Suprapubic skin (tissue), 4 donors: ENCODE measurements around the gene CPA2. TPM values are rescaled to one million over a fixed set of nuclear protein-coding genes. Genes with fewer than 3 reads are reported as not detected.

Experiments
- DNase-seq, 2 donors: peaks; one replicate each; pipeline ENCODE4 v3.0.0-alpha.2; 2019; ENCODE audit warnings: low spot score in 2 of 2
- H3K27ac ChIP-seq: fragments of 200-600 bp; sonication (generic); one replicate; pipeline ENCODE4 v1.5.1; 2019
- H3K27me3 ChIP-seq: fragments of 200-600 bp; sonication (generic); one replicate; pipeline ENCODE4 v1.5.1; 2019
- H3K36me3 ChIP-seq: fragments of 200-600 bp; sonication (generic); one replicate; pipeline ENCODE4 v1.5.1; 2019
- H3K4me1 ChIP-seq: fragments of 200-600 bp; sonication (generic); one replicate; pipeline ENCODE4 v1.5.1; 2019
- H3K4me3 ChIP-seq: fragments of 200-600 bp; sonication (generic); one replicate; pipeline ENCODE4 v1.5.1; 2019; ENCODE audit warnings: mild to moderate bottlenecking
- H3K9me3 ChIP-seq: fragments of 200-600 bp; sonication (generic); one replicate; pipeline ENCODE4 v1.5.1; 2019
- EP300 ChIP-seq: sonication (generic); formaldehyde crosslinking; IDR thresholded peaks from one replicate; pipeline ENCODE4 v1.6.1; 2017; ENCODE audit warnings: antibody characterized with exemption
- POLR2A ChIP-seq, 2 donors: fragments of 450-650 bp; IDR thresholded peaks; one replicate each; pipeline ENCODE4 v1.6.1; 2017; ENCODE audit warnings: antibody characterized with exemption in 2 of 2, mild to moderate bottlenecking in 2 of 2, moderate library complexity in 2 of 2
- POLR2AphosphoS5 ChIP-seq, 3 donors: sonication (generic); formaldehyde crosslinking; IDR thresholded peaks; one replicate each; pipeline ENCODE4 v1.6.1; 2017; ENCODE audit warnings: antibody characterized with exemption in 3 of 3
- WGBS: methylation state at CpG from one replicate; pipeline ENCODE4 v1.1.5; 2018; 5-methylcytosine and 5-hydroxymethylcytosine counted together
- total RNA-seq, 4 donors: library from RNA; depleted of rRNA; stranded (reverse); fragments of >200 nt; gene quantifications; one replicate each; pipeline ENCODE4 v1.1.0, GENCODE V29; 2016
- TF ChIP-seq, protein P1 (sequence below), 2 donors: fragments of 200-600 bp in 1 of 2; fragments of 450-650 bp in 1 of 2; sonication (generic) in 1 of 2; IDR thresholded peaks; one replicate each; pipeline ENCODE4 v1.5.1; 2016 to 2019; ENCODE audit warnings: antibody characterized with exemption in 2 of 2, mild to moderate bottlenecking in 1 of 2, moderate library complexity in 1 of 2

CPA2 gene
- total RNA-seq, 4 donors from 2014 or later, result not detected

DNA sequence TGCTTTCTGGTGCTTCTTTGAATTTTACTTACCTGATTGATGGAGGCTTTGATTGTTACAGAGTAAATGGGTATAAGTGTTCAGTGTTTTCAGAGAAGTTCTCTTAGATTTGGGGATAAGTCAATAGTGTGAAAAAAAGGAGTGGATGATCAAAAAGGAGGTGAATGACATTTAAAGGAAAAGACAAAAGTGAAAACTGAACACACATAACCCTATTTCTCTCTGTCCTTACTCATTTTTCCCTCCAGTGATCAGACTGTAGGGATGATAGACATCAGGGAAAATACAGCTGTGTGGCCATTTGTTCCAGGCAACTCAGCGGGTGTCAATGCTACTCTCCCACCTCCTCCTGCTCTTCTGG lies 278 bp downstream of the CPA2 start:
- DNase-seq, result no peak
- Histone ChIP-seq H3K4me1 (no peaks in the 10 kb centered on the region), H3K9me3 (no peaks in the 10 kb centered on the region), H3K27ac (no peak overlapping the region), H3K4me3 (no peak overlapping the region), H3K36me3 (no peaks in the 10 kb centered on the region), H3K27me3 (no peaks in the 10 kb centered on the region)
- TF ChIP-seq, protein P1, sequence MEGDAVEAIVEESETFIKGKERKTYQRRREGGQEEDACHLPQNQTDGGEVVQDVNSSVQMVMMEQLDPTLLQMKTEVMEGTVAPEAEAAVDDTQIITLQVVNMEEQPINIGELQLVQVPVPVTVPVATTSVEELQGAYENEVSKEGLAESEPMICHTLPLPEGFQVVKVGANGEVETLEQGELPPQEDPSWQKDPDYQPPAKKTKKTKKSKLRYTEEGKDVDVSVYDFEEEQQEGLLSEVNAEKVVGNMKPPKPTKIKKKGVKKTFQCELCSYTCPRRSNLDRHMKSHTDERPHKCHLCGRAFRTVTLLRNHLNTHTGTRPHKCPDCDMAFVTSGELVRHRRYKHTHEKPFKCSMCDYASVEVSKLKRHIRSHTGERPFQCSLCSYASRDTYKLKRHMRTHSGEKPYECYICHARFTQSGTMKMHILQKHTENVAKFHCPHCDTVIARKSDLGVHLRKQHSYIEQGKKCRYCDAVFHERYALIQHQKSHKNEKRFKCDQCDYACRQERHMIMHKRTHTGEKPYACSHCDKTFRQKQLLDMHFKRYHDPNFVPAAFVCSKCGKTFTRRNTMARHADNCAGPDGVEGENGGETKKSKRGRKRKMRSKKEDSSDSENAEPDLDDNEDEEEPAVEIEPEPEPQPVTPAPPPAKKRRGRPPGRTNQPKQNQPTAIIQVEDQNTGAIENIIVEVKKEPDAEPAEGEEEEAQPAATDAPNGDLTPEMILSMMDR (IDR thresholded peaks at IDR 0.05), result no peak
- no peak for TF ChIP-seq POLR2AphosphoS5 (IDR thresholded peaks at IDR 0.05)
- TF ChIP-seq POLR2A (IDR thresholded peaks at IDR 0.05), result no peak
- no peak for TF ChIP-seq EP300
- WGBS, result 91% methylated on average over 1 of the region's 1 CpG

DNA sequence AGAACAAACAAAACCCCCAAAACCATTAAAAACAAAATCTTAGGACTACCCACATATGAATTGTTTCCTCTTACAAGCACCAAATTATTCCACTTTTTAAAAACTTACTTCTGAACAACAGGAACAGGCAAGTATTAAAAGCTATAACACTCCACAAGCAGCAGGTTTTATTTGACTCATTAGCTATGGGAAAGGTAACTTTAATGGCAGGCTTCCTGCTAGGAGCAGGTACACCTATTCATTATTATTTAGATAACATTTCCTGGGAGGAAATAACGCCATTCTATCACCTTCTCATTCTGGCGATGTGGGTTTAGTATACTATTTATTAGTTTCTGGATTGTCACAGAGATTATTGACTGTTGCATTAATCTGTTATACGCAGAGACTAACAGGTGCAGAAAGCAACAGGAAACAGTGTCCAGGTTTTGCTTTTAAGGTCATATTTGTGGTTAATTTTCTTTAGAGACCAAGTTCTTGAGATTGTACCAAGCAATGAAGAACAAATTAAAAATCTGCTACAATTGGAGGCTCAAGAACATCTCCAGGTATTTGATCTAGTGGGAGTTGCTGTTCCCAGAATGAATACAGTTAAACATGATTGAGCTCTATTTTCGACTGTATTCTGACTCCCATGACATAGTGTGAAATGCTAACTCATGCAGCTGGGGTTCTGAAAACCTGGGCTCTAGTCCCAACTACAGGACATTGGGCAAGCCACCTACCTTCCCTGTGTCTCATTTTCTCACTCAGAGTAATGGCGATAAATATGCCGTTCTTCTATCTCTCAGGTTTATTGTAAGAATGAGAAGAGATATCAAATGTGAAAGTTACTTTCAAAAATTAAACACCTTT lies 2.0 kb downstream of the CPA2 start:
- H3K9me3 ChIP-seq, result no peaks in the 10 kb centered on the region
- H3K27ac ChIP-seq, result no peak overlapping the region
- H3K4me3 ChIP-seq, result no peak overlapping the region
- WGBS, result 88% methylated on average over 6 of the region's 6 CpGs
- H3K27me3 ChIP-seq, result no peaks in the 10 kb centered on the region
- no peak for DNase-seq
- peaks cover 15% of the 10 kb centered on the region for H3K4me1 ChIP-seq
- TF ChIP-seq EP300 (no peak), POLR2AphosphoS5 (IDR thresholded peaks at IDR 0.05) (no peak), POLR2A (IDR thresholded peaks at IDR 0.05) (no peak)
- TF ChIP-seq, protein P1 (IDR thresholded peaks at IDR 0.05), result no peak
- H3K36me3 ChIP-seq, result no peaks in the 10 kb centered on the region

DNA sequence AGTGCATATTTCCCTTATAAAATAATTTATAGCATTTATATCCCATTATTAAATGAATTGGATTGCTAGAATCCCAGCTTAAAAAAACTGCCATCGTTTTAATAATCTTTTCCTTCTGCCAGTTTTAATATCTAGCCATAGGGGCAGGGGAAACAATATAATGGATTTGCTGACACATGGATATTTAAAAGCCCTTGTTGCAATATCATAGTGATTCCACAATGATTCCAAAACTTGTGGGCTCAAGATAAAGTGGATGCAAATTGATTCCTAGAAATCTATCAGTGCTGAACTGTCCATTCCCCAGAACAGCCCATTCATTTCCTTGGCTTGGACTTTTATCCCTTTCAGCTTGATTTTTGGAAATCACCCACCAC lies 2.6 kb downstream of the CPA2 start:
- TF ChIP-seq POLR2AphosphoS5 (IDR thresholded peaks at IDR 0.05) (no peak), POLR2A (IDR thresholded peaks at IDR 0.05) (no peak), EP300 (no peak)
- TF ChIP-seq, protein P1 (IDR thresholded peaks at IDR 0.05), result no peak
- Histone ChIP-seq H3K36me3 (no peaks in the 10 kb centered on the region), H3K9me3 (no peaks in the 10 kb centered on the region), H3K27me3 (no peaks in the 10 kb centered on the region), H3K27ac (no peak overlapping the region), H3K4me3 (no peak overlapping the region), H3K4me1 (peaks cover 15% of the 10 kb centered on the region)
- 84% methylated on average over 1 of the region's 1 CpG for WGBS
- no peak for DNase-seq

DNA sequence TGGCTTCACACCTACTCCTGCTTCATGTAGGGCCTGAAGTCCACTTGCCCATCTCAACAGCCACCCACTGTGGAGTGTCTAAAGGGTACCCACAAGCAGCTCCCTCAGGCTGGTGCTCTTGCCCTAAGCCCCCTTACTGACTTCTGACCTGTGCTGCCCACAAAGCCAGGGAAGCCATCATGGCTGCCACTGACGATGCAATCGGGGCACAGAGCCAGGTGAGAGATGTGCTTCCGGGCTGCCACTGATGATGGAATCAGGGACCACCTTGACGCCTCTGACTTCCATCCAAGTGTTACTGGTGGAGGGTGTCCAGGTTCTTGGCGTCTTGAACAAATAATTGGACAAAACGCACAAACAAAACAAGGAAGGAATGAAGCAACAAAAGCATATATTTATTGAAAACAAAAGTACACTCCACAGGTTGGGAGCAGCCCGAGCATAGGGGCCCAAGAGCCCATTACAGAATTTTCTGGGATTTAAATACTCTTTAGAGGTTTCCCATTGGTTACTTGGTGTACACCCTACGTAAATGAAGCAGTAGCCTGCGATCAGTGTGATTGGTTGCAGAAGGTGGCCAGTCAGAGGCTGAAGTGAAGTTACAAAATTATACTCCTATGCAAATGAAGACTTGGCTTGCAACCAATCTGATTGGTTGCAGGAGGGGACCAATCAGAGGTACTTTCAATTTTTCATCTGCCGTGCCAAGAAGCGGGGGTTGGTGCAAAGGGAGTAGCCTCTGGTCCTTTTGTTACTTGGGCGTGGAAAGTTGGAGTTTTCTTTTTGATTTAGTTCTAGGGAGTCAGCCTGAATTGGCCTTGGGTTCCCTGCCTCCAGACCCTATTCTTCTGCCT lies 4.5 kb downstream of the CPA2 start:
- H3K27ac ChIP-seq, result no peak overlapping the region
- H3K4me3 ChIP-seq, result no peak overlapping the region
- TF ChIP-seq, protein P1 (IDR thresholded peaks at IDR 0.05), result no peak
- TF ChIP-seq POLR2AphosphoS5 (IDR thresholded peaks at IDR 0.05), result no peak
- TF ChIP-seq EP300, result no peak
- TF ChIP-seq POLR2A (IDR thresholded peaks at IDR 0.05), result no peak
- H3K36me3 ChIP-seq, result no peaks in the 10 kb centered on the region
- no peaks in the 10 kb centered on the region for H3K9me3 ChIP-seq
- no peaks in the 10 kb centered on the region for H3K27me3 ChIP-seq
- peaks cover 20% of the 10 kb centered on the region for H3K4me1 ChIP-seq
- WGBS, result 91% methylated on average over 12 of the region's 12 CpGs
- DNase-seq, result no peak
